Loucy (cell line): ENCODE results near the gene PIGW.
"Not testable (repeated sequence)": the region's sequence is repeated elsewhere in the genome, so short reads cannot be mapped to it uniquely, and the experiment has no call there.

Experiments
- H2AFZ ChIP-seq: fragments of 200-600 bp; sonication (generic); 2 replicates; pipeline ENCODE4 v1.6.0; 2016; ENCODE audit warnings: antibody characterized with exemption, mild to moderate bottlenecking, low read length, moderate library complexity
- H3F3A ChIP-seq: fragments of 200-600 bp; 2 replicates; pipeline ENCODE4 v1.6.0; 2016; ENCODE audit warnings: antibody characterized with exemption, low read depth, mild to moderate bottlenecking
- H3K27me3 ChIP-seq: fragments of 200-600 bp; sonication (generic); 2 replicates; pipeline ENCODE4 v1.6.1; 2014; ENCODE audit warnings: low read length, mild to moderate bottlenecking; ENCODE audit not compliant: insufficient read depth, poor library complexity, severe bottlenecking
- H3K36me3 ChIP-seq: fragments of 200-600 bp; sonication (generic); 2 replicates; pipeline ENCODE4 v1.6.1; 2016; ENCODE audit warnings: low read length; ENCODE audit not compliant: insufficient read depth
- H3K4me1 ChIP-seq: fragments of 200-600 bp; sonication (generic); 2 replicates; pipeline ENCODE4 v1.5.1; 2014; ENCODE audit warnings: low read length, mild to moderate bottlenecking; ENCODE audit not compliant: insufficient read depth, poor library complexity, severe bottlenecking
- H3K4me2 ChIP-seq: fragments of 200-600 bp; sonication (generic); 2 replicates; pipeline ENCODE4 v1.6.0; 2014; ENCODE audit warnings: antibody characterized with exemption, low read length, low read depth, mild to moderate bottlenecking; ENCODE audit not compliant: poor library complexity, severe bottlenecking
- H3K4me3 ChIP-seq: fragments of 200-600 bp; sonication (generic); 2 replicates; pipeline ENCODE4 v1.5.1; 2014; ENCODE audit warnings: low read length, mild to moderate bottlenecking, mixed read lengths; ENCODE audit not compliant: poor library complexity, severe bottlenecking
- H3K79me2 ChIP-seq: fragments of 200-600 bp; sonication (generic); 2 replicates; pipeline ENCODE4 v1.6.1; 2014; ENCODE audit warnings: low read length; ENCODE audit not compliant: insufficient read depth
- H3K9ac ChIP-seq: fragments of 200-600 bp; sonication (generic); 2 replicates; pipeline ENCODE4 v1.6.0; 2014; ENCODE audit warnings: mild to moderate bottlenecking, low read depth, low read length, moderate library complexity; ENCODE audit not compliant: poor library complexity, severe bottlenecking
- H3K9me2 ChIP-seq: fragments of 200-600 bp; sonication (generic); replicated peaks from 2 replicates; pipeline ENCODE4 v1.6.1; 2016; ENCODE audit warnings: low read depth, low read length, mixed read lengths
- H3K9me3 ChIP-seq: fragments of 200-600 bp; sonication (generic); 2 replicates; pipeline ENCODE4 v1.6.1; 2014; ENCODE audit warnings: mild to moderate bottlenecking, antibody characterized with exemption, low read length, low read depth; ENCODE audit not compliant: insufficient read depth
- H4K20me1 ChIP-seq: fragments of 200-600 bp; sonication (generic); 2 replicates; pipeline ENCODE4 v1.6.0; 2014; ENCODE audit warnings: antibody characterized with exemption, low read length, mild to moderate bottlenecking; ENCODE audit not compliant: insufficient read depth, poor library complexity, severe bottlenecking
- CTCF ChIP-seq: fragments of 200-600 bp; sonication (generic); conservative IDR thresholded peaks from 2 replicates; pipeline ENCODE4 v1.5.1; 2014; ENCODE audit warnings: mild to moderate bottlenecking, antibody characterized with exemption, low read length
- EZH2phosphoT487 ChIP-seq: fragments of 200-600 bp; IDR thresholded peaks from 2 replicates; pipeline ENCODE4 v1.6.1; 2018; ENCODE audit warnings: antibody characterized with exemption, mild to moderate bottlenecking, moderate library complexity, borderline replicate concordance

PIGW gene

DNA sequence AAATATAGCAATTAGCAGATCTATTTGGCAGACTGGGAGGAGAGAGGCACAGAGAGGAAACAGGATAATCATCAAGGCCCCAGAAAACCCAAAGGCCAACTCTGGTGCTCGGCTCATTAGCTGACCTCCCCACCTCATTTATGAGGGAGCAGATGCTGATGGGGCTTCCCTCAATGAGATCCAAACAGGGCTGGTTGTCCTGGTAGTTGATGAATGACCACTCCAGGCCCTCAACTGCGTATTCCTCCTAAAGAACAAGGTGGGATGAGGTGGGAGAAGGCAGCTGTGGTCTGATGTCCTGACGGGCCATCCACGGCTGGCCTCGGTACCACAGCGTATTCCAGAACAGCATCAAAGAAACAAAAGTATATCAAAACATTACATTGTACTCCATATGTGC, 27.5 kb upstream of the PIGW start:
- Histone ChIP-seq H3K9me3 (no peaks in the 10 kb centered on the region), H3F3A (no peaks in the 10 kb centered on the region), H3K4me2 (no peak overlapping the region), H3K27me3 (no peaks in the 10 kb centered on the region), H3K4me3 (no peak overlapping the region), H3K79me2 (no peaks in the 10 kb centered on the region), H4K20me1 (no peaks in the 10 kb centered on the region), H3K9me2 (no peaks in the 10 kb centered on the region), H3K4me1 (no peaks in the 10 kb centered on the region), H3K36me3 (peaks cover 68% of the 10 kb centered on the region; the same call in 1 of the 2 replicates), H3K9ac (no peak overlapping the region), H2AFZ (no peak overlapping the region)
- TF ChIP-seq CTCF: no peak
- no peak for TF ChIP-seq EZH2phosphoT487

DNA sequence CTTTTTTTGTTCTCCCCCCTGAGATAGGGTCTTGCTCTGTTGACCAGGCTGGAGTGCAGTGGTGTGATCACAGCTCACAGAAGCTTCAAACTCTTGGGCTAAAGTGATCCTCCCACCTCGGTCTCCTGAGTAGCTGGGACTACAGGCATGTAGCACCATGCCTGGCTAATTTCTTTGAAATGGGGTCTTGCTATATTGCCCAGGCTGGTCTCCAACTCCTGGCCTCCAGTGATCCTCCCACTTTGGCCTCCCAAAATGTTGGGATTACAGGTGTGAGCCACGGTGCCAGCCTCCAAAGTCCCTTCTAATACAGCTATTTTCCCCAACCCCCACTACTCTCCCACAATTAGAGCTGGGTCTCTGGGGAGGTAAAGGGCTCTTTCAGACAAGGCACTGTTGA, 26.3 kb upstream of the PIGW start:
- H3K9me2 ChIP-seq, H2AFZ ChIP-seq, H3K4me3 ChIP-seq, H3K4me2 ChIP-seq, H3K9me3 ChIP-seq, H3K9ac ChIP-seq, H4K20me1 ChIP-seq, H3K4me1 ChIP-seq, H3K27me3 ChIP-seq, H3F3A ChIP-seq, H3K79me2 ChIP-seq: not testable (repeated sequence)
- H3K36me3 ChIP-seq: peaks cover 68% of the 10 kb centered on the region; the same call in 1 of the 2 replicates

GRCh38 chr17:36509272-36509985, 25.4 kb upstream of the PIGW start:
- Histone ChIP-seq H3K4me3 (no peak overlapping the region), H4K20me1 (no peaks in the 10 kb centered on the region), H2AFZ (no peak overlapping the region), H3K9me2 (no peaks in the 10 kb centered on the region), H3K9me3 (no peaks in the 10 kb centered on the region), H3K27me3 (no peaks in the 10 kb centered on the region), H3K4me1 (no peaks in the 10 kb centered on the region), H3K36me3 (peaks cover 61% of the 10 kb centered on the region; the same call in 1 of the 2 replicates), H3K4me2 (no peak overlapping the region), H3F3A (no peaks in the 10 kb centered on the region), H3K9ac (no peak overlapping the region), H3K79me2 (no peaks in the 10 kb centered on the region)
- no peak for TF ChIP-seq CTCF
- TF ChIP-seq EZH2phosphoT487: no peak

- H3K9me2 ChIP-seq: no peaks in the 10 kb centered on the region
- H4K20me1 ChIP-seq: no peaks in the 10 kb centered on the region
- no peaks in the 10 kb centered on the region for H3K27me3 ChIP-seq
- no peaks in the 10 kb centered on the region for H3K4me1 ChIP-seq
- H3K4me3 ChIP-seq: no peak overlapping the region
- no peak overlapping the region for H3K4me2 ChIP-seq
- no peaks in the 10 kb centered on the region for H3F3A ChIP-seq
- peaks cover 64% of the 10 kb centered on the region; the same call in 1 of the 2 replicates for H3K36me3 ChIP-seq
- H2AFZ ChIP-seq: no peak overlapping the region
- H3K79me2 ChIP-seq: no peaks in the 10 kb centered on the region
- H3K9me3 ChIP-seq: no peaks in the 10 kb centered on the region
- TF ChIP-seq EZH2phosphoT487: no peak
- TF ChIP-seq CTCF: no peak
- no peak overlapping the region for H3K9ac ChIP-seq
Measured at GRCh38 chr17:36510636-36511035, 24.2 kb upstream of the PIGW start.
